ENCODE data around the gene FSIP1. TPM values are rescaled to one million over a fixed set of nuclear protein-coding genes. Genes with fewer than 3 reads are reported as not detected.

FSIP1 gene
- total and polyA plus RNA-seq, 7 donors: 1.1 to 12.6 (median 1.4) TPM

DNA sequence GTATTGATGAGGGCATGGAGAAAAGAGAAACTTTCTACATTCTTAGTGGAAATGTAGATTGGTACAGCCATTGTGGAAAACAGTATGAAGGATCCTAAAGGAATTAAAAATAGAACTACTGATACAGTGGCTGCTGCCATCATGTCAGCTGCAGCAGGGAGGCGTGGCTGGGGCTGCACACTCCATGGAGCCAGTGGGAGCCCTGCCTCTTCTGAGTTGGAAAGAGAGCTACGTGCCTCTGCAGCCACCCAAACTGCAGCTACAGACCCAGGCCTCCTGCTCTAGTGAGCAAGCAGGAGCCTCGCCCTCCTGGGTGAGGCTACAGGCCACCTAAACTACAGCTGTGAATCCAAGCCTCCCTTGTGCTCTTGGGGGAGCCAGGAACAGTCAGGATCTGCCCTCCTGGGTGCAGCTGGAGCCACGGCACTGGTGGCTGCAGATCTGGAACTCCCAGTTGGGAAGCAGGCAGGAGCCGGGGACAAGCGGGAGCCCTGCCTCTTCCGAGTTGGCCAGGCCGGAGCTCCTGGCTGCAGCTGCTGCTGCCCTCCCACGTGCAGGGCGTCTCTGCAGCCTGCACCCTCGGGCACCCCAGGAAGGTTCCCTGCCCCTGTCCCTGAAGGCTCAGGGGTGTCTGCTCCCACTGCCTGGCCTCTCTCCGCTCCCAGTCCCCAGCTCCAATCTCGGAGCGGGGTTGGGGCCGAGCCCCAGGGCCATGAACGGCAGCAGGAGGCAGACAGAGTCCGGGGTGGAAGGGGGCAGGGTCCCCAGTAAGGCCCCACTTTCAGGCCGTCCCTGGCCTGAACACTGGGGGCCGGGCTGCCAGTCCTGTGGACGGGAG lies 137.3 kb downstream of the FSIP1 start:
- no peak for TF ChIP-seq POLR2A (IDR thresholded peaks at IDR 0.05)
- no peak for TF ChIP-seq EP300 (IDR thresholded peaks at IDR 0.05)
- no peak for TF ChIP-seq CTCF (IDR thresholded peaks at IDR 0.05)
- TF ChIP-seq POLR2AphosphoS5 (IDR thresholded peaks at IDR 0.05): no peak
- no peaks in the 10 kb centered on the region for H3K27me3 ChIP-seq
- intact Hi-C loops (cut with DNase I): no loop called here
- H3K36me3 ChIP-seq: no peaks in the 10 kb centered on the region
- H3K4me1 ChIP-seq: peaks cover 0 to 52% (median 45%) of the 10 kb centered on the region in 4 donors
- no peak overlapping the region for H3K4me3 ChIP-seq
- H3K27ac ChIP-seq: no peak overlapping the region
- no peak for DNase-seq
- 87% methylated on average over 20 of the region's 20 CpGs for WGBS, 2 donors
- H3K9me3 ChIP-seq: no peaks in the 10 kb centered on the region

DNA sequence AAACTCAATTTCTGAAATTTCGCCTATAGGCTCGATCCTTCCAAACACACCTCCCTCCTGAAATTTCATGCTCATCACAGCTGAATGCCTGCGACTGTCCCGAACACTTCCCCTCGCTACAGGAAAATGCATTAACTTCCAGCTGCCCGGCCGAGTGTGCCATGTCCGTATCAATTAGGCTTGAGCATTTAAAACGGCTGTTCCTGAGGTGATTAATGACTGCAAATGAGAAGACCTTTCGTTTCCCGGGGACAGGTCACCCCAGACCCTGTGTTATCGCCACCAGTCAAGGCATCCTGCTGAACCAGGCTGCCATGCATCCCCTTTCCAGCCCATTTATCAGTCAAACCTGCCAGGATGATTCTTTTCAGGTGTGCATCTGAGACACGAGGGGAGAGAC lies 138.5 kb downstream of the FSIP1 start:
- intact Hi-C loops (cut with DNase I): no loop called here
- WGBS, 2 donors: 87 to 90% methylated on average over 13 of the region's 13 CpGs
- Histone ChIP-seq H3K36me3 (no peaks in the 10 kb centered on the region), H3K27me3 (no peaks in the 10 kb centered on the region), H3K27ac (peak overlapping the region in 1 of 4 donors; percentile 32), H3K4me1 (peaks cover 0 to 44% (median 35%) of the 10 kb centered on the region in 4 donors), H3K9me3 (no peaks in the 10 kb centered on the region), H3K4me3 (no peak overlapping the region)
- TF ChIP-seq POLR2A (IDR thresholded peaks at IDR 0.05): no peak
- TF ChIP-seq CTCF (IDR thresholded peaks at IDR 0.05): no peak
- no peak for TF ChIP-seq EP300 (IDR thresholded peaks at IDR 0.05)
- TF ChIP-seq POLR2AphosphoS5 (IDR thresholded peaks at IDR 0.05): no peak
- DNase-seq: no peak

DNA sequence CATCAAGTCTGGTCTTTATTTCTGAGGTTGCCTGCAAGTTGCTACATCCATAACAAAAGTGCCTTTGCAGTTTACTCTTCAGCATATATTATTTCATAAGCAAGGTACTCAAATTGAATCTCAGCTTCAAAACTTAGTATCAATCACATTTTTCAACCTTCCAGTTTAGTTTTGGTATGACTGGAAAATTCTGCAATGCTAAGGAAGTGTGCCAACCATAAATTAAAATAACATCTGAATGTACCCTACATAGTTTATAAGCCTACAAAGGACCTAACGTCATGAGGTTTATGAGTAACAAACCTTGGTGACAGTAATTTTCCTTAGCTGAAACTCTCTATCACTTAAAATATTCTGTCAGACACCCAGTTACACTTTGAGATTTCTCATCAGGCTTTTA lies 138.9 kb downstream of the FSIP1 start:
- Histone ChIP-seq H3K4me3 (no peak overlapping the region), H3K27ac (peak overlapping the region in 1 of 4 donors; percentile 32), H3K36me3 (no peaks in the 10 kb centered on the region), H3K4me1 (peaks cover 0 to 44% (median 35%) of the 10 kb centered on the region in 4 donors), H3K9me3 (no peaks in the 10 kb centered on the region), H3K27me3 (no peaks in the 10 kb centered on the region)
- intact Hi-C loops (cut with DNase I): no loop called here
- DNase-seq: no peak
- TF ChIP-seq CTCF (IDR thresholded peaks at IDR 0.05): no peak
- TF ChIP-seq POLR2A (IDR thresholded peaks at IDR 0.05): no peak
- TF ChIP-seq EP300 (IDR thresholded peaks at IDR 0.05): no peak
- no peak for TF ChIP-seq POLR2AphosphoS5 (IDR thresholded peaks at IDR 0.05)
- WGBS, 2 donors: 20 to 68% methylated on average over 1 of the region's 1 CpG

DNA sequence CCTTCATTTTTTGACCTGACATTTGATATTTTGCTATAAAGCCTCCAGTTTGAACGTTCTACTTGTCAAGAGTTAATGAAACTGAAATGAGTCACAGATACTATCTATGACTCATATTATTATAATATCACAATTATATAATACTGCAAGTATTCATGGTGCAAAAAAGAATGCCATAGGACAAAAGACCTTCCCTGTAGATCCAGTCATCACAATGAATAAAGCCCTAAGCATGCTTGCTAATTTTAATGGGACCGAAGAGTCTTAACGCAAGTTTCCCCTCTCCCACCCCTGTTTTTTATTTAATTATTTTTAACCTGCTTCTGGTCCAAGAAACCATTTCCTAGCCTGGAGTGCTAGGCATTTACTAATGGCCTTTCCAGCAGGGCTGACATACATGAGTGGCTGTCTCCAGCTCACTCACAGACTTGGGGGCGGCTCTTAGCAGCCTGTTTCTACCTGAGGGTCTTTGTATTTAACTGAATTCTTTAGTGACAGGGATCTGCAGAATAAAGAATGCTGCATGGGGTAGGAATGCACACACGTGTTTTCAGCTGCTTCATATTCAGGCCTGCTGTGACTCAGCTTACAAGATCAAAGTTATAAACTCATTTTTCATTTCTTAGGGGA lies 140.5 kb downstream of the FSIP1 start:
- Histone ChIP-seq H3K9me3 (no peaks in the 10 kb centered on the region), H3K36me3 (no peaks in the 10 kb centered on the region), H3K4me3 (no peak overlapping the region), H3K27ac (peak overlapping the region in 2 of 4 donors; percentile 67 to 70), H3K27me3 (no peaks in the 10 kb centered on the region), H3K4me1 (peaks cover 0 to 44% (median 35%) of the 10 kb centered on the region in 4 donors)
- intact Hi-C loops (cut with DNase I): no loop called here
- DNase-seq: no peak
- TF ChIP-seq EP300 (IDR thresholded peaks at IDR 0.05) (no peak), POLR2AphosphoS5 (IDR thresholded peaks at IDR 0.05) (peak in 1 of 4 donors; percentile 25), CTCF (IDR thresholded peaks at IDR 0.05) (no peak), POLR2A (IDR thresholded peaks at IDR 0.05) (no peak)
- WGBS, 2 donors: 55 to 70% methylated on average over 5 of the region's 5 CpGs

All from sigmoid colon (tissue), 7 donors.